GM23248 (cell line): ENCODE data around the gene DIP2C.

ENCODE experiments used
- EZH2 ChIP-seq: fragments of 200-600 bp; sonication (generic); IDR thresholded peaks from 2 replicates; pipeline ENCODE4 v1.6.1; 2018; ENCODE audit warnings: antibody characterized with exemption, mild to moderate bottlenecking; ENCODE audit not compliant: insufficient read depth, poor library complexity, severe bottlenecking
- EZH2phosphoT487 ChIP-seq: fragments of 200-600 bp; sonication (generic); IDR thresholded peaks from 2 replicates; pipeline ENCODE4 v1.6.1; 2018; ENCODE audit warnings: antibody characterized with exemption, moderate library complexity, mild to moderate bottlenecking, low read depth; ENCODE audit not compliant: insufficient read depth

DNA sequence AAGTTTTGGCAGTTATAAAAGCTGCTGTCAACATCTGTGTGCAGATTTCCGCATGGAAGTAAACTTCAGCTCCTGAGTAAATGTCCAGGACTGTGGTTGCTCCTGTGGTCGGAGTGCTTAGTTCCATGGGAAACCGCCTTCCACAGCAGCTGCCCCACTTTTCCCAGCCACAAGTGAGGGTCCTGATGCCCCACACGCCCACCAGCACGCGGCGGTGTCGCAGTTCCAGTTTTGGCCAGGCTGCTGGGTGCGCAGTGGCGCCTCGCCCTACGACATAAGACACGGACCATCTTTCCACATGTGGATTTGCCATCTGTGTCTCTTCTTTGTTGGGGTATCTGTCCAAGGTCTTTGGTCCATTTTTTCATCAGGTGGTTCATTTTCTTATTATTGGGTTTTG is 167.1 kb downstream of the DIP2C start:
- TF ChIP-seq EZH2 (no peak), EZH2phosphoT487 (no peak)
